CD4-positive, alpha-beta T cell treated with Interleukin-15 for 4 hours (primary cell): ENCODE measurements around the gene TOR4A.
"Not testable (repeated sequence)": the region's sequence is repeated elsewhere in the genome, so short reads cannot be mapped to it uniquely, and the experiment has no call there.

ENCODE experiments used
- DNase-seq: peaks from one replicate; pipeline ENCODE4 v3.0.0-alpha.2; 2020; ENCODE audit warnings: low spot score

The TOR4A gene

DNA sequence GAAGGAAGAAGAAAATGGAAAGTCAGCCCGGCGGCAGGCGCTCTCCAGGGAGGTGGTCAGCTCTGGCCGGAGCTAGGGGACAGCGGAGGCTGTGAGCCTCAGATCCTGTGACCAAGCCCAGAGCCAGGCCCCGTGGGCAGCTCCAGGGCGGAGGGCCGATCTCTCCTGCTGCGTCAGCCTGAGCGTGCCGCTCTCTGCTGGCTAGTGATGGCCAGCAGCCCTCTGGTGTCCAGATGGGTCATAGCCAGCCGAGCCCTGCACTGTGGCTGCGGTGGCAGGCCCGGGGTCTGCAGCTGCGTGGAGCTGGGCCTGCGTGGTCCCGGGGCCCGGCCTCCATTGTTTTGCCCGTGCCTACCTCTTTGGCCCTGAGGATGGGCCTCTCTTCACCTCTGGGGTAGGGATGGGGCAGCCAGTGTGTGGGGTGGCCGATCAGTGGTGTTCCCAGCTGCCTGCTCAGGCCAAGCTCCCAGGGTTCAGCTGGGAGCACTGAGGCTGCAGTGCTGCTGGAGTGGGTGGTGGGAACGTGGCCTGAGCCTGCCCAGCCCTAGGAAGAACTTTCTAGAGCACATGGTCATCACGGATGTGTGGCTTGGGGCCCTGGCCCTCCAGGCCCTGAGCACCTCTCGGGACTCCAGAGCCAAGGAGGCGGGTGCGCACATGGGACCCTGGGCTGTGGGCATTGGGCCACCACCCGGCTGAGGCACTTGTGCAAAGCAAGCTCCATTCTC lies 41.6 kb downstream of the TOR4A start:
- no peak for DNase-seq

DNA sequence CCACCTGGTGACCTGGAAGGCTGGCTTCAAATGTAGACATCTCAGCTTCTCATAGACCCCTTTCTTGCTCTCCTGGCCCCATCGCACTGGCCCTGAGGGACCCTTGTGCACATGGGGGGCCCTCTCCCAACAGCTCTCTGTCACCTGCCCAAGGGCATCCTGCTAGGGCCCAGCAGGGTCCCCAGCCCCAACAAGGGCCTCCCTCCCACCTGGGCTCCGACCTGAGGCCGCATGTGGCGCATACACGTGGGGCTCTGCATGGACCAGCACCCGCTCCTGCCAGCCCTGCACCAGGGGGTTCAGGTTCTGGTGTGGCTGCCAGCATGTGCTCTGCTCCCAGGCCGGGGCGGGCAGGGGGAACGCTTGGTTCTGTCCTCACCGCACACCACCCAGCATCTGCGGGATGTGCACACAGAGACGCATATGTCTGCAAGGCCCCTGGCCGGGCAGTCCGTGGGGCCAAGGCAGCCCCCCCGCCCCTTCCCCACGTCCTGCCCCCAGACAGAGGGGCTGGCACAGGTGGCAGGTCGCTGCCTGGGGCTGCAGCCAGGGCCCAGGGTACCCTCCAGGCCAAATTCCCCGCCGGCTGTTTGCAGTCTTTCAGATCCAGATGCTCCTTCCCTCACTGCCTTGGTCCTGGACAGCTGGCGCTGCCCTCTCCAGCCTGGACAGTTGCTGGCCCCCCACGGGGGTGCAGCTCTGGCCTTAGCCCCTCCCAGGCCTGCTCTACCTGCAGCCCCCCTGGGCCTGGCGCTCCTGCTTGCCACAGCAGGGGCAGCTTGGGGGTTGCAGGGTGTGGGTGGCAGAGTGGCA lies 42.4 kb downstream of the TOR4A start:
- DNase-seq = no peak

DNA sequence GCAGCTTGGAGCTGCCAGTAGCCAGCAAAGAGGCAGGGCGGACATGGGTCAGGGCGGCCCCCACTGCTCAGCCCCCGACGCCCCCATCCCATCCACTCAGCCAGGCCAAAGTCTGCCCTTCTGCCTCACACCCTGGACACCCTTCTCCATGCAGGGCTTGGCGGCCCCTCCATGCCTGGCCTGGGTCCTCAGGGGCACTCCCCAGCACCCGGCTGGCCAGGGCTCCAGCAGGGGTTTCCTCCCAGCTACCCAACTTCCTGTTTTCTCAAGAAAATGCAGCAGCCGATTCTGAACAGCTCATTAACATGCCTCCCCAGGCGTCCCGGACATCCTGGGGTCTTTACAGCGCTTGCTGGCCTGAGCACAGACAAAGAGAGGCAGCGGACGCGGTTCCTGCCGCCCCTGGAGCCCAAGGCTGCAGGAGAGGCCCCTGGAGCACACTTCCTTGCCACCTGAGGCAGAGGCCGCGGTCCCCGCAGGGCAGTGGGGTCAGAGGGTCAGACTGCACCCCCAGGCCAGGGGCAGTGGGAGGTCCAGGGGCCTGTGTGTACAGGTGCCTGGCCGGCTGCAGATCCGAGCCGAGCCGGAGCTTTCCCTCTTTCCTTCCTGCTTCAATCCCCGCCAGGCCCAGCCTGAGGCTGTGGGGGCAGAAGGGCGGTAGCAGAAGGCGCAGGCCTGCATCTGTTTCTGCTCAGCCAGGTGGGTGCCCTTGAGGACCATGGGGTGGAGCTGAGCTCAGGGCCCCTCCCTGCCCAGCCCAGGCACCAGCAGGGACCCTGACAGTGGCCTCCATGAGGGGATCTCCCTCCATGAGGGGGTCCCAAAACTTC lies 43.2 kb downstream of the TOR4A start:
- DNase-seq = no peak

DNA sequence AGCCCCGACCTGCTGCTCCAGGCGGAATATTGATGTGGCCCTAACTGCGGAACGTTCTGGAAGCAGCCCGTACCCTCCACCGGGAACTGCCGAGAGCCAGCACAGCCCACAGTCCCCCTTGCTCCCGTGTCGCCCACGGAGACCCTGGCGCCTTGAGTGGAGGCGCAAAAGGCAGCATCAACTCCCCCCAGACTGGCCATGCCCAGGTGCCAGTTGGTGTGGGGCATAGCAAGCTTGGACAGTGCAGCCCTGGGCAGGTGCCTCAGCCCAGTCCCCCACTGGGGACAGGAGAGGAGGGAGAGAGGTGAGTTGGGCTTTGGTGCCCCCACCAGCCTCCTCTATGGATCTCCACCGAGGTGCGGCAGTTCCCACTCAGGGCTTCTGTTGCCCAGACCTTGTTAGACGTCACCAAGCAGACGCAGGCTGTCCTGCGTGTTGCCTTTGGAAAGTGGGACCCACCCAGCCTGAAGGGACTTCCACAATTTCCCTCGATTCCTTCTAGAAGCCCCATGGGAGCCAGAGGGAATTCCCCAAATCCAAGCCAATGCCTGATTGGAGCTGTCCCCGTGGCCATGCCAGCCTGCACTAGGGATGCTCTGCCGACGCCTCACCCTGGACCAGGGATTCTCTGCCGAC lies 44.3 kb downstream of the TOR4A start:
- DNase-seq = no peak

DNA sequence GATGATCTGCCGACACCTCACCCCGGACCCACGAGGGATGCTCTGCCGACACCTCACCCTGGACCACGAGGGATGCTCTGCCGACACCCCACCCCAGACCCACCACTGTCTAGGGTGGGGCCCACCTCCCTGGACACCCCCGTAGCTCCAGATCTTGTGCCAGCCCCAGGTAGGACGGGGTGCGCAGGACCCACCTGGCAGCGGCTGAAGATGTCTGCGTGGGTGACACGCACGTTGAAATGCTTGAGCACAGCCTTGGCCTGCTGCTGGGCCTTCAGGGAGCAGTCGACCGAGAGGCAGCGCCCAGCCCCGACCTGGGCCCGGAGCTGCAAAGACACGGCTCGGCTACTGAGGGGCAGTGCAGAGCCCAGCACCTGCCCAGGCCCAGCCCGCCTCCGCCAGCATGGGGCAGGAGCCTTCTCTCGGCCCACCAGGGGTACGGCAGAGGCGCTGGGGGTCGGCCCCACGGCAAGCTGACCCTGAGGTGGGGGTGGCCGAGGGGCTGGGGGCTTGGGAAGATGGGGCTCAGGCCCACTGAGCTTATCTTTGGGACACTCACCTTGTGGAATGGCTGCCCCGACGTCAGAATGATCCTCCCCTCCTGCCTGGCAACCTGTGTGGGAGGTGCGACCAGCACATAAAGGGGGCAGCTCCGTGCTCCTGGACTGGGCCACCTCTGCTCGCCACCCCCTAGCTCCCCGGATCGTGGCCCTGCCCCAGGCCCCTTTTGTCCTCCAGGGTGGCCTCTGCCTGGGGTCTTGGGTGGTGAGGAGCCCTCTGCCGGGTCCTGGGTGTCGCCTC lies 46.2 kb downstream of the TOR4A start:
- no peak for DNase-seq

DNA sequence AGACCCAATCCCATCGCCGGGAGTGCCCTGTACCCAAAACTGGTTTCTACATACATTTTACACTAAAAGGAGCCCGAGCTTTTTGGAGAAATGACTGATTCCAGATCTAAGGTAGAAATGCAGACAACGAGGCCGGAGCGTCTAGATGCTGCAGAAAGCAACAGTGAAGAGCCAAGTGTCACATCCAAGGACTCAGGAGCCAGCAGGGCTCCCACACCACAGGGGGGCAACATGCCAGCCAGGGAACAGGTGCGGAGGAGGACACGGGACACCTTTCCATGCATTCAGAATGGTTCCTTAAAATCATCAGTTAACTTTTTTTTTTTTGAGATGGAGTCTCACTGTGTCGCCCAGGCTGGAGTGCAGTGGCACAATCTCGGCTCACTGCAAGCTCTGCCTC lies 47.6 kb downstream of the TOR4A start:
- no peak for DNase-seq

DNA sequence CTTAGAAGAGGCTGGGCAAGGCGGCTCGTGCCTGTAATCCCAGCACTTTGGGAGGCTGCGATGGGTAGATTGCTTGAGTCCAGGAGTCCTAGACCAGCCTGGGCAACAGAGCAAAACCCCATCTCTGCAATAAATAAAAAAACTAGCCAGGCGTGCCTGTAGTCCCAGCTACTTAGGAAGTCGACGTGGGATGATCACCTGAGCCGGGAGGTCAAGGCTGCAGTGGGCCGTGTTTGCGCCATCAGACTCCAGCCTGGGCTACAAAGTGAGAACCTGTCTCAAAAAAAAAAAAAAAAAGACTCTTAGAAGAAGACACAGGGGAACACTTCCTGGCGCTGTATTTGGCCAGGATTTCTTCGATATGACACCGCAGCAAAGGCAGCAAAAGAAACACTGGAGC lies 48.3 kb downstream of the TOR4A start:
- DNase-seq = no peak

DNA sequence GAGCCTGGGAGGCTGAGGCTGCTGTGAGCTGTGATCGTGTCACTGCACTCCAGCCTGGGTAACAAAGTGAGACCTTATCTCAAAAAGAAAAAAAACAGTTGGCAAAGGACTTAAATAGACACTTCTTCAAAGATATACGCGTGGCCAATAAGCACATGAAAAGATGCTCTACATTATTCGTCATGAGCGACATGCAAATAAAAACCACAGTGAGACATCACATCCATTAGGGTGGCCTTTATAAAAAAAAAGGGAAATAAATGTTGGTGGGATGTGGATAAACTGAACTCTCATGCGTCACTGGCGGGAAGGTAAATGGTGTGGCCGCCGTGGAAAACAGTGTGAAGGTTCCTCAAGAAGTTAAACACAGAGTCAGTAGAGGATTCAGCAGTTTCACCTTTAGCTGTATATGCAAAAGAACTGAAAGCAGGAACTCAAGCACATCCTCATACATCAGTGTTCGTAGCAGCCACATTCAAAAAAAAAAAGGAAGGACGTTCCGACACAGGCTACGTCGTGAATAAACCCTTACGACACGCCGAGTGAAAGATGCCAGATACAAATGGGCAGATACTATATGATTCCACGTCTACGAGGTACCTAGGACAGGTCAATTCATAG lies 49.0 kb downstream of the TOR4A start:
- peak; percentile 16 for DNase-seq

DNA sequence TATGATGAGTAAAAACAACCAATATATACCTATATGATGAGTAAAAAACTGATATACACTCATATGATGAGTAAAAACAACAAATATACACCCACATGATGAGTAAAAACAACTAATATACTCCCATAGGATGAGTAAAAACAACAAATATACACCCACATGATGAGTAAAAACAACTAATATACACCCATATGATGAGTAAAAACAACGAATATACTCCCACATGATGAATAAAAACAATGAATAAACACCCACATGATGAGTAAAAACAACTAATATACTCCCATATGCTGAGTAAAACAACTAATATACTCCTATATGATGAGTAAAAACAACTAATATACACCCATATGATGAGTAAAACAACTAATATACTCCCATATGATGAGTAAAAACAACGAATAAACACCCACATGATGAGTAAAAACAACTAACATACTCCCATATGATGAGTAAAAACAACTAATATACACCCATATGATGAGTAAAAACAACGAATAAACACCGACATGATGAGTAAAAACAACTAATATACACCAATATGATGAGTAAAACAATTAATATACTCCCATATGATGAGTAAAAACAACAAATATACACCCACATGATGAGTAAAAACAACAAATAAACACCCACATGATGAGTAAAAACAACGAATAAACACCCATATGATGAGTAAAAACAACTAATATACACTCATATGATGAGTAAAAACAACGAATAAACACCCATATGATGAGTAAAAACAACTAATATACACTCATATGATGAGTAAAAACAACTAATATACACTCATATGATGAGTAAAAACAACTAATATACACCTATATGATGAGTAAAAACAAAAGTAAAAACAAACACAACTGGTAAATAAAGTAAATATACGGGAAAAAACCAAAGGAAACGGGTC lies 50.4 kb downstream of the TOR4A start:
- not testable (repeated sequence) for DNase-seq

DNA sequence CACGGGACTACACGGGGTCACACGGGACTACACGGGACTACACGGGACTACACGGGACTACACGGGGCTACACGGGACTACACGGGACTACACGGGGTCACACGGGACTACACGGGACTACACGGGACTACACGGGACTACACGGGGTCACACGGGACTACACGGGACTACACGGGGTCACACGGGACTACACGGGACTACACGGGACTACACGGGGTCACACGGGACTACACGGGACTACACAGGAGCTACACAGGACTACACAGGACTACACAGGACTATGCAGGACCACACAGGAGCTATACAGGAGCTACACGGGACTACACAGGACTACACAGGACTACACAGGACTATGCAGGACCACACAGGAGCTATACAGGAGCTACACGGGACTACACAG lies 52.1 kb downstream of the TOR4A start:
- DNase-seq = not testable (repeated sequence)

DNA sequence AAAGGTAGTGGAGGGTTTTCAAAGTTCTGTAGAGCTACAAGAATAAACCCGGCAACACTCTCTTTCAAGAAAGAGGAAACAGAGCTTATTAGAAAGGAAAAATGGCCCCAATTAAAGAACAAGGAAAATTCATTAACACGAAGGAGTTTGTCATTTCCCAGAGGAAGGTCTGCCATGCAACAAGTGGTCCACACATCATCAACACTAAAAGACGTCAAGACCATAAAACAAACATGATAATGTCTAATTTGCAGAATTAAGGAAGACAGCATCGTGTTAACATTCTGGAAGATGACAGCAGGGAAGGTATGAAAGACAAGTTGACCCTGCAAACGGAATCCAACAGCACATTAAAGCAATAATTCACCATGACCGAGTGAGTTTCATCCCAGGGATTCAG lies 53.2 kb downstream of the TOR4A start:
- no peak for DNase-seq

DNA sequence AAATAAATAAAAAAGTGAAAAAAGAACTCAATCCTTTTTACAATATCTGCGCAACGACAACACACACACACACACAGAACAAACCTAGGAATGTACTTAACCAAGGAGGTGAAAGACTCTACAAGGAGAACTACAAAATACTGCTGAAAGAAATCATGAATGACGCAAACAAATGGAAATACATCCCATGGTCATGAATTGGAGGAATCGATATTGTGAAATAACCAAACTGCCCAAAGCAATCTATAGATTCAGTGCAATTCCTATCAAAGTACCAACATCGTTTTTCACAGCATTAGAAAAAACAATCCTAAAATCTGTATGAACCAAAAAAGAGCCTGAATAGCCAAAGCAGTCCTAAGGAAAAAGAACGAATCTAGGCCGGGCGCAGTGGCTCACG lies 54.4 kb downstream of the TOR4A start:
- DNase-seq = no peak
